LoVo (cell line): ENCODE measurements around the gene TMEM143.
"Not testable (repeated sequence)": the region's sequence is repeated elsewhere in the genome, so short reads cannot be mapped to it uniquely, and the experiment has no call there.

Experiments used
- DNase-seq: peaks from one replicate; pipeline ENCODE4 v3.0.0-alpha.2; 2016; ENCODE audit warnings: low spot score

The TMEM143 gene

GRCh38 chr19:48363810-48364597 lies at the start of gene TMEM143, which contains the start of gene SYNGR4:
Gene TMEM143, minus strand, starts transcription at chr19:48363940. Its CDS starts 20 bp downstream, at chr19:48363920.
Gene SYNGR4, plus strand, starts transcription at chr19:48364367. Its CDS starts 1,476 bp downstream, at chr19:48365843.
- peak; percentile 100 for DNase-seq

GRCh38 chr19:48405850-48406249 lies 42.1 kb upstream of the TMEM143 start:
- peak; percentile 7 for DNase-seq

DNA sequence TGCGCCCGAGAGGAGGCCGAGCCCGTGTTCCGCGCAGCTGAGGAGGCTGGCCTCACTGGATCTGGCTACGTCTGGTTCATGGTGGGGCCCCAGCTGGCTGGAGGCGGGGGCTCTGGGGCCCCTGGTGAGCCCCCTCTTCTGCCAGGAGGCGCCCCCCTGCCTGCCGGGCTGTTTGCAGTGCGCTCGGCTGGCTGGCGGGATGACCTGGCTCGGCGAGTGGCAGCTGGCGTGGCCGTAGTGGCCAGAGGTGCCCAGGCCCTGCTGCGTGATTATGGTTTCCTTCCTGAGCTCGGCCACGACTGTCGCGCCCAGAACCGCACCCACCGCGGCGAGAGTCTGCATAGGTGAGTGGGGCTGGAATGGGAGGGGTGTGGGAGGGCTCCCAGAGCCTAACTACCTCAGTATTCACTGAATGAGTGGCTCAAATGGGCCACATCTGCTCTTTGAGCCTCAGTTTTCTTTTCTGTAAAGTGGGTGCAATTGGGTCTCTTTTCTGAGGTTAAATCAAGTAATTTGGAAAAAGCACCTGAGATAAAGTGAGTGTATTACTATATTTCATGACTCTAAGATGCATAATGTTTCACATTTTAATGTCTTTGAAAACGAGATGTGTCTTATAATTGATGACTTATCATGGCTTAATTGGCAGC lies 41.4 kb upstream of the TMEM143 start:
- DNase-seq = no peak

DNA sequence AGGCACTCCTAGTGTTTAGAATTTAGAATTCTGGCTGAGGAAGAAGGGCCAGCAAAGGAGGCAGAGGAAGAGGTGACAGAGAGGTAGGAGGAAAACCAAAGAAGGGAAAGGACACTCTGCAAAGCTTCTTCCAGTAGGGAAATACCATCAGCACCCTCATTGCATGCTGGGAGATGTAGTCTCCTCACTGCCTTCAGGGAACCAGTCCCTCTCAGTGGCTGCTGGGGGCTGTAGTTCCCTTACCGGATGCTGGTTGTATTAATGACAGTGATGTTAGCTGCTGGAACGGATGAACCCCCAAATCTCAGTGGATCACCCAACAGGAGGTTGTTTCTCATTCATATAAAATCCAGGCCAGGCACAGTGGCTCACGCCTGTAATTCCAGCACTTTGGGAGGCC lies 39.9 kb upstream of the TMEM143 start:
- no peak for DNase-seq

DNA sequence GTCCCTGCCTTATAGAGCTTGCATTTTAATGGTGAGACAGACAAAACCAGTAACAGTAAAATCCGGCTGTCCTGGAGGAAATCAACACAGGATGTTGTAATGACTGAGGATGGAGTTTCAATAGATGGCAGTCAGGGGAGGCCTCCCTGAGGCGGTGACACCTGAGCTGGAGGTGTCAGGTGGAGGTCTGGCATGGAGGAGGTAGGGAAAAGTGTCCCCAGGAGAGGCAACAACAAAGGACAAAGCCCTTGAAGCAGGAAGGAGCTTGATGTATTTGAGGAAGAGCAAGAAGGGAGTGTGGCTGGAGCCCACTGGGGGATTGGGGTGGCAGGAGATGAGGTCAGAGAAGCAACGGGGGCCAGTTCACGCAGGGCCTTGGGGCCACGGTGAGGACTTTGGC lies 37.5 kb upstream of the TMEM143 start:
- no peak for DNase-seq

GRCh38 chr19:48400018-48400742 lies 36.4 kb upstream of the TMEM143 start:
- peak; percentile 6 for DNase-seq

DNA sequence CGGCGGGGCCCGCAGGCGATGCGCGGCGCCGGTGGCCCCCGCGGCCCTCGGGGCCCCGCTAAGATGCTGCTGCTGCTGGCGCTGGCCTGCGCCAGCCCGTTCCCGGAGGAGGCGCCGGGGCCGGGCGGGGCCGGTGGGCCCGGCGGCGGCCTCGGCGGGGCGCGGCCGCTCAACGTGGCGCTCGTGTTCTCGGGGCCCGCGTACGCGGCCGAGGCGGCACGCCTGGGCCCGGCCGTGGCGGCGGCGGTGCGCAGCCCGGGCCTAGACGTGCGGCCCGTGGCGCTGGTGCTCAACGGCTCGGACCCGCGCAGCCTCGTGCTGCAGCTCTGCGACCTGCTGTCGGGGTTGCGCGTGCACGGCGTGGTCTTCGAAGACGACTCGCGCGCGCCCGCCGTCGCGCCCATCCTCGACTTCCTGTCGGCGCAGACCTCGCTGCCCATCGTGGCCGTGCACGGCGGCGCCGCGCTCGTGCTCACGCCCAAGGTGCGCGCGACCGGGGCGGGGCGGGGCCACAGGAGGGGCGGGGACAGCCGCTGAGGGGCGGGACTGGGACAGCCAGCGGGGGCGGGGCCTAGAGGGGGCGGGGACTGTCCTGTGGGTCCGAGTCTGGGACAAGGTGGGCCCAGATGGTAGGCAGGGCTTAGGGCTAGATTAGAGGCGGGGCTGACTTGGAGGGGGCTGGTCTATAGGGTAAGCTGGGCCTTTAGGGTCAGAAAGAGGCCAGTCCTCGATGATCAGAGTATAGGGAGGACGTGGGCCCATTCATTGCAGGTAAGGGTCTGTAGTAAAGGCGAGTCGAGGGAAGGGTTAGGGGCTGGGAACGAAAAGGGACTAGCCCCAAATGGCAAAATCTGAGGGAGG lies 34.9 kb upstream of the TMEM143 start:
- peak; percentile 95 for DNase-seq

DNA sequence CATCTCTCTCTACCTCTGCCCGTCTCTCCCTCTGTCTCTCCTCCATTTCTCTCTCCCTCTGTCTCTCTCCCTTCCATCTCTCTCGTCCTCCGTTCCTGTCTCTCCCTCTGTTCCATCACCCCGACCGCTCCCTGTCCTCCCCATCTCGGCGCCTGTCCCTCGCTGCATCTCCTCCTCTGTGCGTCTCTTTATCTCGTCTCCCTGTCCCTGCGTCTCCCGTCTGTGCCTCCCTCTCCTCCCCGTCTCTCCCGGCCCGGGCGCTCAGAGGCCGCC lies 34.3 kb upstream of the TMEM143 start:
- DNase-seq = no peak

DNA sequence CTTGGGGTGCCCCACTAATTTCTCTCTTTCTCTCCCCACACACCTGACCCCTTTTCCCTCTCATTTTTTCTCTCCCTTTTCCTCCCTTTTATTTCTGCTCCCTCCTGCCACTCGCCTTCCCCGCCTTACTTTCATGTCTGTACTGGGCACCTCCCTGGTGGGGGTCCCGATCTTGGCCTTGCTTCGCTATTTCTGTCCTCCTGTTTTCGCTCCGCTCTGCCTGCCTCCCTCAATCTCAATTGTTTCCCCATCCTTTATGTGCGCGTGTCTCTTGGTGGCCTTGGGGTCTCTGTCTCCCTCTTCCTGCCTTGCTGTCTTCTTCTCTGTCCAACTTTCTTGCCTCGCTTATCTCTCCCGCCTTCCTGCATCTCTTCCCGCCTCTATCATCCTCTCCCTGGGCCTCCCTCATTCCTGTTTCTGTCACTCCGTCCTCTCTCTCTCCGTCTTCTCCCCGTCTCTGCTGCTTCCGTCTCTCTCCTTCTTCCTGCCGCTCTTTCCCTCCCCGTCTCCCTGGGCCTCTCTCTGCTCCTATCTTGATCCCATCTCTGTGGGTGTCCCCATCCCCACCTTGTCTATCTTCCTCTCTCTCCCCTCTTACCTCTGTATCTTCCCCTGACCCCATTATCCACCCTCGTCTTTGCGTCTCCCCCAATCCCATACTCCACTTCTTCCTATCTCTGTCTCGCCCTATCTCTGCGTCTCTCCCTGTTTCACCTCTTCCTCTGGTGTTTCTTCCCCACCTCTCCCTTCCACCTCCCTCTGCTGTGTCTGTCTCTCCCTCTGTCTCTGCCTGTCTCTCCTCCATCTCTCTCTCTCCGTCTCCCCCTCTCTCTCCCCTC lies 33.7 kb upstream of the TMEM143 start:
- no peak for DNase-seq

DNA sequence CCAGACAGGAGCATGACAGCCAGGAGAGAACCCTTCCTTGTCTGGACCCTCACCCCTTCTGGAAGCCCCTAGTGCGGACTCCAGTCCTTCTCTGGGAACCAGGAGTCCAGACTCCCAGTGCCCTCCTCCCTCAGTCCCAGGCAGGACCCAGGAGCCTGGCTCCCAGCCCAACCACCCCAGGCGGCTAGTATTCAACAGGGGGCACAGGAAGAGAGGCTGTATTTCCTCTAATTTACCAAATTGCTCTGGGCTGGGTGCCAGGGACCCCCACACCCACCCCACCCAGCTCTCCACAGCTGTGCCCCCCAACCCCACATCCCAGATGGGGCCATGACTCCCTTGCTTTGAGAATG lies 33.1 kb upstream of the TMEM143 start:
- DNase-seq = no peak

DNA sequence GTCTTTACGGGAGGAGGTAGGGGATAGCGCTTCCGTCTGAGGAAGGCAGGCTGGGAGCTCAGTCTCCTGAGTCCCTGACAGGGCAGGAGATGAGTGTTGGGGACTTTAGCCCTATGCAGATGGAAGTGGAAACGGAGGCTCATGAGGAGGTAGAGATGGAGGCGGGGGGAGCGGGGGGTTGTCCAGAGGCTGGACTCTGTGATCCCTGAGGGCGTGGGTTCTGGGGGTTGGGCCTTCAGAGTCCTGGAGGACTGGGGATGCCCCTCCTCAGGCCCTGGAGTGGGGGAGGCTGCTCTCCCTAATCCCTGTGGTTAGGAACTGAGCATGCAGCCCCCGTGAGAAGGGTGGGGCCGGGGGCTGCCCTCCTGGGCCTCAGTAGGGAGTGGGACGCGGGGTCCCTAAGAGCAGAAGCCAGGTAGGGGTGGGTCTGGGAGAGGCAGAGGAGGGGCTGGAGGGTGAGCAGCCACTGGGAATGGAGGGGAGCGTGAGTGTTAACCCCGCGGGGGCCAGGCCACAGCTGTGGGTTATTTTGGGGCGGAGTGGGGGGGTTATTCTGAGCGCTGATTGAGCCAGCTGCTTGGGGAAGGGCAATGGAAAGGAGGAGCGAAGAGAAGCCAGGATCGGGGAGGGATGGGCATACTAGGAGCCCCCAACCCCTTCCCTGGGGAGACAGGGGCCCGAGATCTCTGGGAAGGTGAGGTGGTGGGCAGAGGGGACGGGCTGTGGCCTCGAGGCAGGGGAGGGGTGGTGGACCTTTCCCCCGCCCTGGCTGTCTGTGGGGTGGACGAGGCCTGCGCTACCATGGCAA lies 32.5 kb upstream of the TMEM143 start:
- DNase-seq = no peak

GRCh38 chr19:48395499-48395898 lies 31.8 kb upstream of the TMEM143 start:
- DNase-seq = no peak

DNA sequence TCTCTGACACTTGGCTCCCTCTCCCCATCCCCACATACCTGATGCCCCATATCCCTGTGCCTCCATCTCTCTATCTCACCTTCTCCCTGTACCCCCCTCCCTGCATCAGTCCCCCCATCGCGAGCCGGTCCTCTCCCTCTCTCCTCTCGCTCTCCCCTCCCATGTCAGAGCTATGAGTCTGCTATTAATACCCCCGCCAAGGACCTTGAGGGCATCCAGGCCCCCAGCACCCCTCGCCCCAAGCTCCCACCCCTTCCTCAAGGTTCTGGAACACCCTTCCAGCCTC lies 31.4 kb upstream of the TMEM143 start:
- no peak for DNase-seq

- no peak for DNase-seq
Measured at GRCh38 chr19:48394331-48395169, 30.8 kb upstream of the TMEM143 start.

GRCh38 chr19:48393559-48394330 lies 30.0 kb upstream of the TMEM143 start, which contains the start of gene GRIN2D:
Gene GRIN2D, plus strand, starts transcription at chr19:48393668. Its CDS starts 4,725 bp downstream, at chr19:48398393.
- DNase-seq = no peak

DNA sequence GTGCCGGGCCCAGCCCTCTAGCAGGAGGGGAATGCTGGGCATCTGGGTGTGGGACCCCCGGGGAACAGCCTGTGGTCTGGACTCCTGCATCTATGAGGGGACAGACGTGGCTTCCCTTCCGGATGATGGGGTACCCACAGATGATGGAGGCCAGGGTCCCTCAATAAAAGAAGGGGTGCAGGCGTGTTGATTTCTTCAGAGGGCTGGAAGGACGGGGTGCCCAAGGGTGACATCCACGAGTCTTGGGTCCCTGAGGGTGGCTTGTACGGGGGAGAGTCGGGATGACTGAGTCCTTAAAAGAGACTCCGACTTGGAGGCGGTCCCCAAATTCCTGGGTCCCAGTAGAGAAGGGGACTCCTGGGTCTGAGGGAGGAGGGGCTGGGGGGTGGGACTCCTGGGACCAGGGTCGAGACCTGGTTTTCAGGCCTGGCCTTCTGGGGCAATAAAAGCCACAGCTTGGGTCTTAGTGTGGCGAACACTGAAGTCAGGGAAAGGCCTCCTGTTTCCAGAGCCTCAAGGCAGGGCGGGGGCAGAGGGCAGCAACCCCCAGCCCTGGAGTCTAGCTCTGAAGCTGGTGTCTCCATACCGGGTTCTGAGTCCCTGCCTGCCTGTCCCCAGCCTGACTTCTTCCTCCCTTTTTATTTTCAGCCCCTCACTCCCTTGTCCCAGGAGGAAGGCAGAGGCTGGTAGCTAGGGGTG lies 29.3 kb upstream of the TMEM143 start:
- no peak for DNase-seq

- not testable (repeated sequence) for DNase-seq
Measured at GRCh38 chr19:48392006-48392344, 28.2 kb upstream of the TMEM143 start.
